ENCODE data around the gene ACADVL. TPM values are rescaled to one million over a fixed set of nuclear protein-coding genes. Genes with fewer than 3 reads are reported as not detected.

The ACADVL gene
- total RNA-seq, 2 donors from 2014 or later, result 589 to 593 TPM

DNA sequence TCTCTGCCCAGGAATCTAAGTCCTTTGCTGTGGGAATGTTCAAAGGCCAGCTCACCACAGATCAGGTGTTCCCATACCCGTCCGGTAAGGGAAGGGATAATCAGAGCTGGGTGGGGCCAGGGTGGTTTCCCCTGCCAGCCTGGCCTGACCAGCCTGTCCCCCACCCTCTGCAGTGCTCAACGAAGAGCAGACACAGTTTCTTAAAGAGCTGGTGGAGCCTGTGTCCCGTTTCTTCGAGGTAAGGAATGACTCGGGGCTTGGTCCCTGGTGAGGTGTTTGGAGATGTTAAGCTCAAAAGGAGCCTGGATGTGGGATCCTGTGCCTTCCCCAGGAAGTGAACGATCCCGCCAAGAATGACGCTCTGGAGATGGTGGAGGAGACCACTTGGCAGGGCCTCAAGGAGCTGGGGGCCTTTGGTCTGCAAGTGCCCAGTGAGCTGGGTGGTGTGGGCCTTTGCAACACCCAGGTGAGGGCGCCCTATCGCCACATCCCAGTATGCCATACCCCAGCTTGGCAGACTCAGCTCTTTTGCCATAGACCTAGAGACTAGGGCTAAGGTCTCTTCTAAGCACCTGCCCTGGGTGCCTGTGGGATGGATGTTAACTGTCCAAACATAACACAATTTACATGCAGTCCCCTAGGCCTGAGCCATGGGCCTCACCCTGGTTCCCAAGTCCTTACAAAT is 997 bp downstream of the ACADVL start:
- H3K4me1 ChIP-seq (replicated peaks), result peaks cover 18% of the 10 kb centered on the region
- TF ChIP-seq, protein P1, sequence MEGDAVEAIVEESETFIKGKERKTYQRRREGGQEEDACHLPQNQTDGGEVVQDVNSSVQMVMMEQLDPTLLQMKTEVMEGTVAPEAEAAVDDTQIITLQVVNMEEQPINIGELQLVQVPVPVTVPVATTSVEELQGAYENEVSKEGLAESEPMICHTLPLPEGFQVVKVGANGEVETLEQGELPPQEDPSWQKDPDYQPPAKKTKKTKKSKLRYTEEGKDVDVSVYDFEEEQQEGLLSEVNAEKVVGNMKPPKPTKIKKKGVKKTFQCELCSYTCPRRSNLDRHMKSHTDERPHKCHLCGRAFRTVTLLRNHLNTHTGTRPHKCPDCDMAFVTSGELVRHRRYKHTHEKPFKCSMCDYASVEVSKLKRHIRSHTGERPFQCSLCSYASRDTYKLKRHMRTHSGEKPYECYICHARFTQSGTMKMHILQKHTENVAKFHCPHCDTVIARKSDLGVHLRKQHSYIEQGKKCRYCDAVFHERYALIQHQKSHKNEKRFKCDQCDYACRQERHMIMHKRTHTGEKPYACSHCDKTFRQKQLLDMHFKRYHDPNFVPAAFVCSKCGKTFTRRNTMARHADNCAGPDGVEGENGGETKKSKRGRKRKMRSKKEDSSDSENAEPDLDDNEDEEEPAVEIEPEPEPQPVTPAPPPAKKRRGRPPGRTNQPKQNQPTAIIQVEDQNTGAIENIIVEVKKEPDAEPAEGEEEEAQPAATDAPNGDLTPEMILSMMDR (IDR thresholded peaks at IDR 0.05), result peak in 3 of 4 experiments; percentile 32 to 60 (median 51)
- TF ChIP-seq POLR2A (IDR thresholded peaks at IDR 0.05) (no peak), POLR2AphosphoS5 (IDR thresholded peaks at IDR 0.05) (peak; percentile 40)
- 18% methylated on average over 11 of the region's 11 CpGs for WGBS
- peak overlapping the region; percentile 74 to 86 for H3K4me3 ChIP-seq
- intact Hi-C loops (cut with DNase I), result no loop called here
- no peaks in the 10 kb centered on the region for H3K9me3 ChIP-seq
- peak; percentile 79 for DNase-seq (ENCODE audit: low spot score)
- H3K27me3 ChIP-seq (replicated peaks; ENCODE audit: insufficient read depth), result no peaks in the 10 kb centered on the region
- peak overlapping the region; percentile 97 to 99 for H3K27ac ChIP-seq
- peaks cover 0 to 20% of the 10 kb centered on the region in 2 donors for H3K36me3 ChIP-seq

DNA sequence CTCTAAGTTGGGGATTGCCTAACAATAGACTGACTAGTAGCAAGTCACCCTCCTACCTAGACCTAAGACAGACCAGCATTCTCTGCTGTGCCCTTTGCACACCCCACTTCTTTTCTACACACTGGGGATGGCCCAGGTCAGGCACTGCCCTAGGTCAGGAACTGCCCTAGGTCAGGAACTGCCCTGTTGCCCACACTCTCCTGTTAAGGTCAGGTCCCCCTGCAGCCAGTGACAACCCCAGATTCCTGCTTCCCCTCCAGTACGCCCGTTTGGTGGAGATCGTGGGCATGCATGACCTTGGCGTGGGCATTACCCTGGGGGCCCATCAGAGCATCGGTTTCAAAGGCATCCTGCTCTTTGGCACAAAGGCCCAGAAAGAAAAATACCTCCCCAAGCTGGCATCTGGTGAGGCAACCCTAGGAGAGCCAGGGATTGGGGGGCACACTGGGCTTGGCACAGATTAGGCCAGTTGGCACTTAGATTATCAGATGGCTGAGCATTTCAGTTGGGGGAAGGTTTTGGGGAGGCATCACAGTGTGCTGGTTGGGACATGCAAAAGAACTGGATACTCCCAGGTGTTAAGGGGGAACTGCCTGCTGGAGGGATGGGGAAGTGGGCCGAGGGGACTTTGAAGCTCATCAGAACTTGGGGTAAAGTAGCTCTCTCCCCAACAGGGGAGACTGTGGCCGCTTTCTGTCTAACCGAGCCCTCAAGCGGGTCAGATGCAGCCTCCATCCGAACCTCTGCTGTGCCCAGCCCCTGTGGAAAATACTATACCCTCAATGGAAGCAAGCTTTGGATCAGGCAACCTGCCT is 1.7 kb downstream of the ACADVL start:
- DNase-seq (ENCODE audit: low spot score), result no peak
- peaks cover 0 to 20% of the 10 kb centered on the region in 2 donors for H3K36me3 ChIP-seq
- WGBS, result 69% methylated on average over 10 of the region's 10 CpGs
- peak overlapping the region; percentile 97 to 99 for H3K27ac ChIP-seq
- intact Hi-C loops (cut with DNase I), result no loop called here
- H3K4me3 ChIP-seq, result peak overlapping the region; percentile 74 to 86
- TF ChIP-seq, protein P1 (IDR thresholded peaks at IDR 0.05), result no peak
- H3K4me1 ChIP-seq (replicated peaks), result peaks cover 18% of the 10 kb centered on the region
- H3K27me3 ChIP-seq (replicated peaks; ENCODE audit: insufficient read depth), result no peaks in the 10 kb centered on the region
- H3K9me3 ChIP-seq, result no peaks in the 10 kb centered on the region

DNA sequence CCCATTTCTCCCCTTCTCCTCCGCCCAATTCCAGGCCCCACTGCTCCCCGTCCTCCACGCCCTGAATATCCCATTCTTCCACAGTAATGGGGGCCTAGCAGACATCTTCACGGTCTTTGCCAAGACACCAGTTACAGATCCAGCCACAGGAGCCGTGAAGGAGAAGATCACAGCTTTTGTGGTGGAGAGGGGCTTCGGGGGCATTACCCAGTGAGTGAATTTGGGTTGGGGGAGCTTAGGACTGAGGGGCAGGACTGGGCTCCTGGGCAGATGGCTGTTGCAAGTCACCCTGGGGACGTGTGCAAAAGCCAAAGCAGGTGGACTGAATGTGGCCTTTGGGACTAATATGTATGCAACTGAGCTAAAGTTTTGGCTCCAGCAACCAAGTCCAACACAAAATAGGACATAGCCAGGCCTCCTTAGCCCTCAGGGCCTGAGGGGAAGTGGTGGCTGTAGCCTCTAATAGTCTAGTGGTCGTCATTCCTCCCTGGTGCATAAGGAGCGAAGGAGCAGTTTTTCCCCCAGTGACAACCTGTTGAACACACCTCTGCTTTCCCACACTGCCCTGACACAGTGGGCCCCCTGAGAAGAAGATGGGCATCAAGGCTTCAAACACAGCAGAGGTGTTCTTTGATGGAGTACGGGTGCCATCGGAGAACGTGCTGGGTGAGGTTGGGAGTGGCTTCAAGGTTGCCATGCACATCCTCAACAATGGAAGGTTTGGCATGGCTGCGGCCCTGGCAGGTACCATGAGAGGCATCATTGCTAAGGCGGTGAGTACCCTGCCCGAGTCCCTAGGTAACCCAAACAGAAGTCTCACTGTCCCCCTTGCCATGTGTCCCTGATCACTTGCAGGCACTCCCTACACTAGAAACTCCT is 2.6 kb downstream of the ACADVL start:
- Histone ChIP-seq H3K27ac (peak overlapping the region; percentile 97 to 99), H3K4me3 (no peak overlapping the region), H3K36me3 (peaks cover 2 to 20% of the 10 kb centered on the region in 2 donors), H3K4me1 (replicated peaks) (peaks cover 18% of the 10 kb centered on the region), H3K27me3 (replicated peaks; ENCODE audit: insufficient read depth) (no peaks in the 10 kb centered on the region), H3K9me3 (no peaks in the 10 kb centered on the region)
- intact Hi-C loops (cut with DNase I), result no loop called here
- no peak for DNase-seq (ENCODE audit: low spot score)
- WGBS, result 77% methylated on average over 15 of the region's 15 CpGs
- TF ChIP-seq POLR2AphosphoS5 (IDR thresholded peaks at IDR 0.05) (no peak), POLR2A (IDR thresholded peaks at IDR 0.05) (no peak)
- TF ChIP-seq, protein P1 (IDR thresholded peaks at IDR 0.05), result no peak

DNA sequence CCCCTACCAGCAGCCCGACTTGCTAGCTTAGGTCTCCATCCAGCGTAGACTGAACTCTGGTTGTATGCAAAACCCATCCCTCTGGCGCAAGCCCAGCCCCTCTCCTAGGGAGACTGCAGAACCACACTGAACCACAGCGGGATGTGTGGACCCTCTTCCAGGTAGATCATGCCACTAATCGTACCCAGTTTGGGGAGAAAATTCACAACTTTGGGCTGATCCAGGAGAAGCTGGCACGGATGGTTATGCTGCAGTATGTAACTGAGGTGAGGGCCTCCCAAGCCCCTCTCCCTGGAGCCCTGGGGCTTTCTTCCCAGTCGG is 3.2 kb downstream of the ACADVL start:
- no peaks in the 10 kb centered on the region for H3K27me3 ChIP-seq (replicated peaks; ENCODE audit: insufficient read depth)
- intact Hi-C loops (cut with DNase I), result no loop called here
- no peaks in the 10 kb centered on the region for H3K9me3 ChIP-seq
- peaks cover 19% of the 10 kb centered on the region for H3K4me1 ChIP-seq (replicated peaks)
- H3K27ac ChIP-seq, result peak overlapping the region in 1 of 2 donors; percentile 99
- H3K36me3 ChIP-seq, result peaks cover 2 to 20% of the 10 kb centered on the region in 2 donors
- no peak for DNase-seq (ENCODE audit: low spot score)
- 67% methylated on average over 7 of the region's 7 CpGs for WGBS
- no peak for TF ChIP-seq POLR2A (IDR thresholded peaks at IDR 0.05)
- TF ChIP-seq, protein P1 (IDR thresholded peaks at IDR 0.05), result no peak
- TF ChIP-seq POLR2AphosphoS5 (IDR thresholded peaks at IDR 0.05), result no peak
- no peak overlapping the region for H3K4me3 ChIP-seq
